ENCODE results near the gene SLC25A33. TPM values are rescaled to one million over a fixed set of nuclear protein-coding genes. Genes with fewer than 3 reads are reported as not detected.
"Not testable (repeated sequence)": the region's sequence is repeated elsewhere in the genome, so short reads cannot be mapped to it uniquely, and the experiment has no call there.

The SLC25A33 gene
- total RNA-seq, 2 donors from 2014 or later = 9.6 to 13.6 TPM

- H3K36me3 ChIP-seq (ENCODE audit: control insufficient read depth, insufficient read depth, low read length) = no peaks in the 10 kb centered on the region
- TF ChIP-seq CTCF (conservative IDR thresholded peaks at IDR 0.05) = no peak
- H3K4me1 Mint-ChIP-seq = peaks cover 8% of the 10 kb centered on the region
- WGBS, 2 experiments (ENCODE audit: insufficient coverage in 1 of 2, insufficient read length in 1 of 2) = 90 to 93% methylated on average over 5 to 6 of the region's 6 CpGs
- H3K27me3 ChIP-seq (ENCODE audit: control insufficient read depth, insufficient read depth, low read length, poor library complexity, severe bottlenecking) = no peaks in the 10 kb centered on the region
- H3K9ac ChIP-seq (ENCODE audit: extremely low read depth, low read length, poor library complexity, severe bottlenecking) = no peak overlapping the region
- no peak overlapping the region for H3K4me3 Mint-ChIP-seq
- H3K36me3 Mint-ChIP-seq (ENCODE audit: low read depth) = no peaks in the 10 kb centered on the region
- no peak overlapping the region for H3K27ac ChIP-seq (ENCODE audit: low read depth, low read length)
- peaks cover 2% of the 10 kb centered on the region for H3K27me3 Mint-ChIP-seq (ENCODE audit: insufficient read depth)
- no peaks in the 10 kb centered on the region for H3K9me3 Mint-ChIP-seq
- no peak for DNase-seq
- H3K4me1 ChIP-seq (ENCODE audit: control insufficient read depth, insufficient read depth, low read length) = peaks cover 4% of the 10 kb centered on the region
- no peak overlapping the region for H3K27ac Mint-ChIP-seq
- no peak overlapping the region for H3K4me3 ChIP-seq (ENCODE audit: low read length)
- peaks cover 4% of the 10 kb centered on the region for H3K9me3 ChIP-seq (ENCODE audit: control insufficient read depth, low read length)
Measured at GRCh38 chr1:9510130-9510529, 29.1 kb upstream of the SLC25A33 start.

GRCh38 chr1:9515550-9515949 is 23.7 kb upstream of the SLC25A33 start:
- not testable (repeated sequence) for H3K27me3 ChIP-seq (ENCODE audit: control insufficient read depth, insufficient read depth, low read length, poor library complexity, severe bottlenecking)

GRCh38 chr1:9518454-9518998 is 20.7 kb upstream of the SLC25A33 start:
- no peak overlapping the region for H3K27ac Mint-ChIP-seq

More at GRCh38 chr1:9515550-9515949, 23.7 kb upstream of the SLC25A33 start:
- not testable (repeated sequence) for H3K27ac ChIP-seq (ENCODE audit: low read depth, low read length); H3K4me1 ChIP-seq (ENCODE audit: control insufficient read depth, insufficient read depth, low read length); H3K9me3 ChIP-seq (ENCODE audit: control insufficient read depth, low read length); DNase-seq; H3K9me3 Mint-ChIP-seq; H3K4me3 ChIP-seq (ENCODE audit: low read length); H3K4me1 Mint-ChIP-seq; H3K36me3 ChIP-seq (ENCODE audit: control insufficient read depth, insufficient read depth, low read length); H3K27ac Mint-ChIP-seq; H3K36me3 Mint-ChIP-seq (ENCODE audit: low read depth); H3K4me3 Mint-ChIP-seq; H3K9ac ChIP-seq (ENCODE audit: extremely low read depth, low read length, poor library complexity, severe bottlenecking); H3K27me3 Mint-ChIP-seq (ENCODE audit: insufficient read depth)
- whole genome bisulfite sequencing, 2 experiments (ENCODE audit: insufficient coverage in 1 of 2, insufficient read length in 1 of 2) = 87 to 95% methylated on average over 7 to 9 of the region's 9 CpGs

More at GRCh38 chr1:9518454-9518998, 20.7 kb upstream of the SLC25A33 start:
- Histone ChIP-seq H3K27ac (ENCODE audit: low read depth, low read length) (no peak overlapping the region), H3K9ac (ENCODE audit: extremely low read depth, low read length, poor library complexity, severe bottlenecking) (no peak overlapping the region), H3K4me3 (ENCODE audit: low read length) (no peak overlapping the region), H3K9me3 (ENCODE audit: control insufficient read depth, low read length) (no peaks in the 10 kb centered on the region), H3K4me1 (ENCODE audit: control insufficient read depth, insufficient read depth, low read length) (no peaks in the 10 kb centered on the region), H3K36me3 (ENCODE audit: control insufficient read depth, insufficient read depth, low read length) (no peaks in the 10 kb centered on the region), H3K27me3 (ENCODE audit: control insufficient read depth, insufficient read depth, low read length, poor library complexity, severe bottlenecking) (no peaks in the 10 kb centered on the region)
- 94% methylated on average over 9 of the region's 10 CpGs for WGBS, 2 experiments (ENCODE audit: insufficient coverage in 1 of 2, insufficient read length in 1 of 2)
- H3K27me3 Mint-ChIP-seq (ENCODE audit: insufficient read depth) = no peaks in the 10 kb centered on the region
- H3K4me3 Mint-ChIP-seq = no peak overlapping the region
- H3K36me3 Mint-ChIP-seq (ENCODE audit: low read depth) = no peaks in the 10 kb centered on the region
- no peak for TF ChIP-seq CTCF (conservative IDR thresholded peaks at IDR 0.05)
- H3K9me3 Mint-ChIP-seq = no peaks in the 10 kb centered on the region
- no peaks in the 10 kb centered on the region for H3K4me1 Mint-ChIP-seq
- no peak for DNase-seq
